GOT3 (cell line): ENCODE measurements around the gene KRTAP4-1.
"Not testable (repeated sequence)": the region's sequence is repeated elsewhere in the genome, so short reads cannot be mapped to it uniquely, and the experiment has no call there.

Experiments
- DNase-seq: peaks from one replicate; lab custom pipeline; 2025; ENCODE audit warnings: mixed read lengths; lab: John Stamatoyannopoulos, UW

KRTAP4-1 gene

GRCh38 chr17:41171886-41172285 is 12.8 kb downstream of the KRTAP4-1 start:
- DNase-seq, result no peak

GRCh38 chr17:41168121-41168520 is 16.6 kb downstream of the KRTAP4-1 start, which contains the start of gene KRTAP4-3:
TSS of gene KRTAP4-3 (minus strand) at chr17:41168221. CDS start at chr17:41168172, 49 bp downstream.
- no peak for DNase-seq

GRCh38 chr17:41167561-41167960 is 17.1 kb downstream of the KRTAP4-1 start:
- DNase-seq, result no peak

GRCh38 chr17:41163828-41164227 is 20.9 kb downstream of the KRTAP4-1 start:
- DNase-seq, result no peak

GRCh38 chr17:41160648-41161047 is 24.1 kb downstream of the KRTAP4-1 start, which contains the start of gene KRTAP4-4:
TSS of gene KRTAP4-4 (minus strand) at chr17:41160748. CDS start at chr17:41160691, 57 bp downstream.
- DNase-seq, result no peak

- DNase-seq, result not testable (repeated sequence)
Measured at GRCh38 chr17:41160190-41160589, 24.5 kb downstream of the KRTAP4-1 start.

- DNase-seq, result no peak
Measured at GRCh38 chr17:41153856-41154255, 30.9 kb downstream of the KRTAP4-1 start.

- no peak for DNase-seq
Measured at GRCh38 chr17:41151525-41151924, 33.2 kb downstream of the KRTAP4-1 start.

- no peak for DNase-seq
Measured at GRCh38 chr17:41150026-41150425, 34.7 kb downstream of the KRTAP4-1 start.

- no peak for DNase-seq
Measured at GRCh38 chr17:41149652-41149985, 35.1 kb downstream of the KRTAP4-1 start, which contains the start of gene KRTAP4-5. TSS of gene KRTAP4-5 (minus strand) at chr17:41149825. CDS start at chr17:41149767, 58 bp downstream.

- DNase-seq, result not testable (repeated sequence)
Measured at GRCh38 chr17:41148971-41149651, 35.6 kb downstream of the KRTAP4-1 start.

- DNase-seq, result no peak
Measured at GRCh38 chr17:41147531-41148204, 37.0 kb downstream of the KRTAP4-1 start.

- DNase-seq, result no peak
Measured at GRCh38 chr17:41145261-41145660, 39.5 kb downstream of the KRTAP4-1 start.

GRCh38 chr17:41144846-41145245 is 39.9 kb downstream of the KRTAP4-1 start:
- no peak for DNase-seq

- no peak for DNase-seq
Measured at GRCh38 chr17:41141361-41141760, 43.4 kb downstream of the KRTAP4-1 start.

- DNase-seq, result no peak
Measured at GRCh38 chr17:41140360-41141131, 44.2 kb downstream of the KRTAP4-1 start, which contains the start of gene KRTAP4-6. TSS of gene KRTAP4-6 (minus strand) at chr17:41140544. CDS start at chr17:41140487, 57 bp downstream.

GRCh38 chr17:41139865-41140264 is 44.8 kb downstream of the KRTAP4-1 start:
- not testable (repeated sequence) for DNase-seq
